SK-N-SH (cell line): ENCODE results near the gene TMEM138. TPM values are rescaled to one million over a fixed set of nuclear protein-coding genes. Genes with fewer than 3 reads are reported as not detected.

Experiments used
- CTCF ChIA-PET: fragments of 300-600, 350-600 bp; formaldehyde crosslinking; extraction: SDS; loops from one replicate; lab custom pipeline; 2021; lab: Yijun Ruan, JAX
- POLR2A ChIA-PET: fragments of 350-600 bp; sonication (Branson Sonifier 250); formaldehyde crosslinking; extraction: SDS; loops from one replicate; lab custom pipeline; 2020; ENCODE audit warnings: antibody characterized with exemption, inconsistent platforms; lab: Yijun Ruan, JAX
- DNase-seq: peaks from one replicate; pipeline ENCODE4 v3.0.0; 2012
- H2AFZ ChIP-seq: fragments of 200-600 bp; sonication (generic); 2 replicates; pipeline ENCODE4 v1.8.1; 2016; ENCODE audit warnings: antibody characterized with exemption, mild to moderate bottlenecking, low read depth
- H3F3A ChIP-seq: fragments of 200-600 bp; sonication (generic); replicated peaks from 2 replicates; pipeline ENCODE3; 2016; ENCODE audit warnings: antibody characterized with exemption, mild to moderate bottlenecking; ENCODE audit not compliant: insufficient read depth
- H3K27ac ChIP-seq, 2 experiments: fragments of 200-500 bp in 1 of 2; fragments of 200-600 bp in 1 of 2; sonication (Bioruptor generic) in 1 of 2; sonication (generic), shearing (Covaris generic) in 1 of 2; 2 replicates each; pipeline versions ENCODE4 v1.5.1 to v1.6.1; 2014 to 2016; ENCODE audit warnings: low read depth in 2 of 2, inconsistent platforms in 1 of 2, low read length in 1 of 2, mild to moderate bottlenecking in 1 of 2, mixed read lengths in 1 of 2
- H3K27me3 ChIP-seq: fragments of 200-600 bp; sonication (generic), shearing (Covaris generic); 2 replicates; pipeline ENCODE4 v1.6.1; 2016; ENCODE audit warnings: mixed run types; ENCODE audit not compliant: insufficient read depth
- H3K36me3 ChIP-seq, 2 experiments: fragments of 200-500 bp in 1 of 2; fragments of 200-600 bp in 1 of 2; sonication (Bioruptor generic) in 1 of 2; sonication (generic) in 1 of 2; replicated peaks in 1 of 2; 2 replicates each; pipeline versions ENCODE3 to v1.5.1; 2014 to 2016; ENCODE audit warnings: low read length in 1 of 2, mild to moderate bottlenecking in 1 of 2; ENCODE audit not compliant: insufficient read depth in 2 of 2, control insufficient read depth in 1 of 2
- H3K4me1 ChIP-seq, 2 experiments: fragments of 200-500 bp in 1 of 2; fragments of 200-600 bp in 1 of 2; sonication (Bioruptor generic) in 1 of 2; sonication (generic), shearing (Covaris generic) in 1 of 2; 2 replicates each; pipeline versions ENCODE4 v1.5.1 to v1.6.1; 2014 to 2016; ENCODE audit warnings: low read depth in 1 of 2, low read length in 1 of 2, mixed run types in 1 of 2; ENCODE audit not compliant: insufficient read depth in 2 of 2, control insufficient read depth in 1 of 2
- H3K4me2 ChIP-seq: fragments of 200-600 bp; sonication (generic), shearing (Covaris generic); 2 replicates; pipeline ENCODE4 v1.6.1; 2017; ENCODE audit warnings: mixed run types
- H3K4me3 ChIP-seq, 2 experiments: fragments of 200-500 bp in 1 of 2; fragments of 200-600 bp in 1 of 2; sonication (Bioruptor generic) in 1 of 2; sonication (generic), shearing (Covaris generic) in 1 of 2; 2 replicates each; pipeline versions ENCODE4 v1.5.1 to v1.8.1; 2014 to 2016; ENCODE audit warnings: low read depth in 2 of 2, inconsistent platforms in 1 of 2, low read length in 1 of 2, mild to moderate bottlenecking in 1 of 2, mixed read lengths in 1 of 2, moderate library complexity in 1 of 2
- H3K79me2 ChIP-seq: fragments of 200-600 bp; sonication (generic); 2 replicates; pipeline ENCODE4 v1.8.1; 2017; ENCODE audit warnings: mild to moderate bottlenecking; ENCODE audit not compliant: insufficient read depth
- H3K9ac ChIP-seq: fragments of 200-600 bp; sonication (generic); 2 replicates; pipeline ENCODE4 v1.6.1; 2017; ENCODE audit warnings: mixed run types
- H3K9me2 ChIP-seq: fragments of 200-600 bp; sonication (generic); 2 replicates; pipeline ENCODE4 v1.6.1; 2017; ENCODE audit warnings: mixed run types
- H3K9me3 ChIP-seq: fragments of 200-600 bp; sonication (generic); 2 replicates; pipeline ENCODE4 v1.6.1; 2017; ENCODE audit warnings: mixed run types, mild to moderate bottlenecking, moderate library complexity
- H4K20me1 ChIP-seq: fragments of 200-600 bp; sonication (generic); 2 replicates; pipeline ENCODE4 v1.6.1; 2017; ENCODE audit warnings: mild to moderate bottlenecking, mixed run types; ENCODE audit not compliant: insufficient read depth
- EP300 ChIP-seq, 2 experiments: IDR thresholded peaks; 2 replicates each; pipeline versions ENCODE4 v1.4.0 to v1.6.1; 2012; ENCODE audit warnings: borderline replicate concordance in 1 of 2, low read depth in 1 of 2, low read length in 1 of 2
- FOXJ3 ChIP-seq: sonication (generic); formaldehyde crosslinking; IDR thresholded peaks from 2 replicates; pipeline ENCODE4 v1.5.1; 2020; ENCODE audit warnings: mild to moderate bottlenecking, missing genetic modification reagents
- GABPA ChIP-seq: IDR thresholded peaks from 2 replicates; pipeline ENCODE4 v1.4.0; 2012; ENCODE audit warnings: low read depth, mild to moderate bottlenecking
- GATA2 ChIP-seq: sonication (generic); formaldehyde crosslinking; IDR thresholded peaks from 2 replicates; pipeline ENCODE4 v1.5.0; 2020; ENCODE audit warnings: mild to moderate bottlenecking, missing genetic modification reagents
- JUND ChIP-seq: IDR thresholded peaks from 2 replicates; pipeline ENCODE4 v1.4.0; 2012
- MAX ChIP-seq: IDR thresholded peaks from 2 replicates; pipeline ENCODE4 v1.4.0; 2012; ENCODE audit warnings: low read depth
- RAD21 ChIP-seq: IDR thresholded peaks from 2 replicates; pipeline ENCODE4 v1.6.1; 2012; ENCODE audit warnings: mild to moderate bottlenecking, low read length
- RFX5 ChIP-seq: IDR thresholded peaks from 2 replicates; pipeline ENCODE4 v1.6.1; 2012; ENCODE audit warnings: mild to moderate bottlenecking, improper control_type of control experiment, low read length
- SMC3 ChIP-seq: IDR thresholded peaks from 2 replicates; pipeline ENCODE4 v1.6.1; 2012; ENCODE audit warnings: low read depth, low read length, improper control_type of control experiment
- WGBS: methylation state at CpG from one replicate; pipeline ENCODE4 v1.1.6; 2017; ENCODE audit warnings: low lambda C conversion rate; 5-methylcytosine and 5-hydroxymethylcytosine counted together
- polyA plus RNA-seq, 3 experiments: library from polyadenylated mRNA; depleted of rRNA; stranded (reverse); fragments of >200 nt; gene quantifications; 2 replicates each; pipeline ENCODE4 v1.2.3, GENCODE V29; 2012
- TF ChIP-seq, protein P1 (sequence below): fragments of 150-350 bp; IDR thresholded peaks from 2 replicates; pipeline ENCODE4 v1.6.1; 2016; ENCODE audit warnings: mild to moderate bottlenecking, low read depth, low read length
- TF ChIP-seq, protein P2 (sequence below): fragments of 150-350 bp; IDR thresholded peaks from 2 replicates; pipeline ENCODE4 v1.6.1; 2017; ENCODE audit warnings: antibody characterized with exemption, low read length, low read depth, borderline replicate concordance
- TF ChIP-seq, protein P3 (sequence below): fragments of 200-600 bp; sonication (generic); IDR thresholded peaks from 2 replicates; pipeline ENCODE4 v1.6.1; 2017; ENCODE audit warnings: antibody characterized with exemption, mild to moderate bottlenecking, moderate library complexity

TMEM138 gene
- polyA plus RNA-seq, 1 of the 3 experiments (the other 2 are of a cell fraction): 82.2 TPM

GRCh38 chr11:61331651-61332050 is 30.5 kb upstream of the TMEM138 start:
- CTCF ChIA-PET: interaction anchor here (1.5 kb wide), 1 partner anchor 54 kb away, joined by 13 read pairs; no protein-coding TSS in a partner anchor
- WGBS: 76% methylated on average over 6 of the region's 6 CpGs
- H3F3A ChIP-seq: peaks cover 9% of the 10 kb centered on the region
- H3K79me2 ChIP-seq: peaks cover 63% of the 10 kb centered on the region
- TF ChIP-seq RFX5 (no peak), GATA2 (CRISPR knock-in tag) (no peak), SMC3 (no peak), GABPA (no peak)
- TF ChIP-seq, protein P1, sequence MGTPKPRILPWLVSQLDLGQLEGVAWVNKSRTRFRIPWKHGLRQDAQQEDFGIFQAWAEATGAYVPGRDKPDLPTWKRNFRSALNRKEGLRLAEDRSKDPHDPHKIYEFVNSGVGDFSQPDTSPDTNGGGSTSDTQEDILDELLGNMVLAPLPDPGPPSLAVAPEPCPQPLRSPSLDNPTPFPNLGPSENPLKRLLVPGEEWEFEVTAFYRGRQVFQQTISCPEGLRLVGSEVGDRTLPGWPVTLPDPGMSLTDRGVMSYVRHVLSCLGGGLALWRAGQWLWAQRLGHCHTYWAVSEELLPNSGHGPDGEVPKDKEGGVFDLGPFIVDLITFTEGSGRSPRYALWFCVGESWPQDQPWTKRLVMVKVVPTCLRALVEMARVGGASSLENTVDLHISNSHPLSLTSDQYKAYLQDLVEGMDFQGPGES: no peak
- peak overlapping the region; percentile 92 to 93 for H3K4me3 ChIP-seq
- peaks cover 38% of the 10 kb centered on the region for H4K20me1 ChIP-seq
- H3K27me3 ChIP-seq: no peaks in the 10 kb centered on the region
- H3K9me2 ChIP-seq: no peaks in the 10 kb centered on the region
- peaks cover 27 to 29% of the 10 kb centered on the region in 2 experiments for H3K36me3 ChIP-seq
- no peak overlapping the region for H3K27ac ChIP-seq
- peak overlapping the region; percentile 96 for H3K4me2 ChIP-seq
- POLR2A ChIA-PET: interaction anchor here (1.0 kb wide), 1 partner anchor 31 kb away, joined by 6 read pairs; the partner anchor contains the start of gene TMEM138
- DNase-seq: no peak
- peaks cover 26 to 39% of the 10 kb centered on the region in 2 experiments for H3K4me1 ChIP-seq
- no peaks in the 10 kb centered on the region for H3K9me3 ChIP-seq
- H2AFZ ChIP-seq: no peak overlapping the region
- peak overlapping the region; percentile 99 for H3K9ac ChIP-seq

DNA sequence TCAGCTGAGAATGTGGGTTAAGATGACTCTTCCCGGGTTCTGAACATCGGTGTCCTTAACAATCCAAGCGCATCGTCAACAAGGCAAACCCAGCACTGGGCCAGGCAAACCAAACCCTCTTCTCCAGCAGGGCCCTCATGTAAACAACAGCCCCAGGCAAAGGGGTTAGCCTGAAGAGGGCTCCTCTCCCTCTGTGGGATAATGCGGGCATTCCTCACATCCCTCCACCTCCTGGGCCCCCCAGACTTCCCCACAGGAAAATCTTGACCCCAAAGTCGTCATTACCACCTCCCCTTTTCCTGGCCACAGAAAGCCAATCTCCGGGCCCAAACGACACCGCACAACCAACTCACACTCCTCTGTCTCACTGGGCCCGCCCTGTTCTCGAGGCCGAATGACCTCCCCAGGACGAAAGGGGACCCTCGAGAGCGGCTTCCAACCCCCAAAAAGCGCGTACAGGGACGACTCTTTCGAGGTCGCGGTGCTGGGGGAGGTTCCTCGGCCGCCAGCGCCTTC is 29.8 kb upstream of the TMEM138 start:
- Histone ChIP-seq H3K36me3 (peaks cover 22 to 23% of the 10 kb centered on the region in 2 experiments), H3K9ac (peak overlapping the region; percentile 99), H3K9me3 (no peaks in the 10 kb centered on the region), H3K4me2 (peak overlapping the region; percentile 96), H3K4me1 (peaks cover 26 to 40% of the 10 kb centered on the region in 2 experiments), H4K20me1 (peaks cover 31% of the 10 kb centered on the region), H3K27me3 (no peaks in the 10 kb centered on the region), H3K79me2 (peaks cover 56% of the 10 kb centered on the region), H3K4me3 (peak overlapping the region; percentile 92 to 93), H3K9me2 (no peaks in the 10 kb centered on the region), H2AFZ (peak overlapping the region; percentile 84; the same call in 1 of the 2 replicates), H3F3A (peaks cover 9% of the 10 kb centered on the region), H3K27ac (peak overlapping the region; percentile 72 to 74)
- no peak for TF ChIP-seq FOXJ3 (CRISPR knock-in tag)
- TF ChIP-seq, protein P2, sequence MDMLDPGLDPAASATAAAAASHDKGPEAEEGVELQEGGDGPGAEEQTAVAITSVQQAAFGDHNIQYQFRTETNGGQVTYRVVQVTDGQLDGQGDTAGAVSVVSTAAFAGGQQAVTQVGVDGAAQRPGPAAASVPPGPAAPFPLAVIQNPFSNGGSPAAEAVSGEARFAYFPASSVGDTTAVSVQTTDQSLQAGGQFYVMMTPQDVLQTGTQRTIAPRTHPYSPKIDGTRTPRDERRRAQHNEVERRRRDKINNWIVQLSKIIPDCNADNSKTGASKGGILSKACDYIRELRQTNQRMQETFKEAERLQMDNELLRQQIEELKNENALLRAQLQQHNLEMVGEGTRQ: no peak
- no peak for TF ChIP-seq MAX
- no peak for TF ChIP-seq JUND
- no peak for TF ChIP-seq RAD21
- TF ChIP-seq, protein P3, sequence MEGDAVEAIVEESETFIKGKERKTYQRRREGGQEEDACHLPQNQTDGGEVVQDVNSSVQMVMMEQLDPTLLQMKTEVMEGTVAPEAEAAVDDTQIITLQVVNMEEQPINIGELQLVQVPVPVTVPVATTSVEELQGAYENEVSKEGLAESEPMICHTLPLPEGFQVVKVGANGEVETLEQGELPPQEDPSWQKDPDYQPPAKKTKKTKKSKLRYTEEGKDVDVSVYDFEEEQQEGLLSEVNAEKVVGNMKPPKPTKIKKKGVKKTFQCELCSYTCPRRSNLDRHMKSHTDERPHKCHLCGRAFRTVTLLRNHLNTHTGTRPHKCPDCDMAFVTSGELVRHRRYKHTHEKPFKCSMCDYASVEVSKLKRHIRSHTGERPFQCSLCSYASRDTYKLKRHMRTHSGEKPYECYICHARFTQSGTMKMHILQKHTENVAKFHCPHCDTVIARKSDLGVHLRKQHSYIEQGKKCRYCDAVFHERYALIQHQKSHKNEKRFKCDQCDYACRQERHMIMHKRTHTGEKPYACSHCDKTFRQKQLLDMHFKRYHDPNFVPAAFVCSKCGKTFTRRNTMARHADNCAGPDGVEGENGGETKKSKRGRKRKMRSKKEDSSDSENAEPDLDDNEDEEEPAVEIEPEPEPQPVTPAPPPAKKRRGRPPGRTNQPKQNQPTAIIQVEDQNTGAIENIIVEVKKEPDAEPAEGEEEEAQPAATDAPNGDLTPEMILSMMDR: no peak
- no peak for TF ChIP-seq EP300 (IDR thresholded peaks at IDR 0.05; ENCODE audit: borderline replicate concordance in 1 of 2, low read depth in 1 of 2, low read length in 1 of 2)
- POLR2A ChIA-PET: interaction anchor here (1.0 kb wide), 1 partner anchor 30 kb away, joined by 6 read pairs; the partner anchor contains the start of gene TMEM138
- WGBS: 0% methylated on average over 23 of the region's 24 CpGs
- DNase-seq: peak; percentile 51
- CTCF ChIA-PET: interaction anchor here (1.5 kb wide), 1 partner anchor 53 kb away, joined by 13 read pairs; no protein-coding TSS in a partner anchor
